ENCODE measurements around the gene GP1BB. TPM values are rescaled to one million over a fixed set of nuclear protein-coding genes. Genes with fewer than 3 reads are reported as not detected.
"Not testable (repeated sequence)": the region's sequence is repeated elsewhere in the genome, so short reads cannot be mapped to it uniquely, and the experiment has no call there.

Gene GP1BB
- total RNA-seq, 3 donors from 2014 or later (not counting 1 experiment from before 2014, with no cell fraction given) = 0.39 to 7.8 (median 4.2) TPM

- Mint-ChIP-seq H3K4me3 (no peak overlapping the region), H3K4me1 (no peaks in the 10 kb centered on the region), H3K27ac (no peak overlapping the region), H3K9me3 (no peaks in the 10 kb centered on the region), H3K36me3 (no peaks in the 10 kb centered on the region), H3K27me3 (ENCODE audit: low read depth in 2 of 2) (peaks cover 0 to 7% of the 10 kb centered on the region in 2 donors)
- Histone ChIP-seq H3K27me3 (ENCODE audit: control insufficient read depth, insufficient read depth, low read length) (no peaks in the 10 kb centered on the region), H3K36me3 (ENCODE audit: control insufficient read depth, insufficient read depth, low read length) (no peaks in the 10 kb centered on the region), H3K27ac (ENCODE audit: low read length) (no peak overlapping the region), H3K9me3 (ENCODE audit: control insufficient read depth, insufficient read depth, low read length) (no peaks in the 10 kb centered on the region), H3K4me3 (ENCODE audit: low read length) (no peak overlapping the region), H3K4me1 (ENCODE audit: control insufficient read depth, insufficient read depth, low read length) (no peaks in the 10 kb centered on the region)
- no peak for TF ChIP-seq CTCF (IDR thresholded peaks at IDR 0.05)
- no peak for ATAC-seq
- intact Hi-C loops (cut with micrococcal nuclease) = no loop called here
- 99% methylated on average over 13 of the region's 13 CpGs for whole genome bisulfite sequencing (ENCODE audit: insufficient coverage)
- DNase-seq = no peak
Observed at GRCh38 chr22:19694696-19695095, 28.6 kb upstream of the GP1BB start.

GRCh38 chr22:19696504-19697276 is 26.6 kb upstream of the GP1BB start:
- no peaks in the 10 kb centered on the region for H3K36me3 Mint-ChIP-seq
- intact Hi-C loops (cut with micrococcal nuclease) = no loop called here
- no peak for ATAC-seq

DNA sequence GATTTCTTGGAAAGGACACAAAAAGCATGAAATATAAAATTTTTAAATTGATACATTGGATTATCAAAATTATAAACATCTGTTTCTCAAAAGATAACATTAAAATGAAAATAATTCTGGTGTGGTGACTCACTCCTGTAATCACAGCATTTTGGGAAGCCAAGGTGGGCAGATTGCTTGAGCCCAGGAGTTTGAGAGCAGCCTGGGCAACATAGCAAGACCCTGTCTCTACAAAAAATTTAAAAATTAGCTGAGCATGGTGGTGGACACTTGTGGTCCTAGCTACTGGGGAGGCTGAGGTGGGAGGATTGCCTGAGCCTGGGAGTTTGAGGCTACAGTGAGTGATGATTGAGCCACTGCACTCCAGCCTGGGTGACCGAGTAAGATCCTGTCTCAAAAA is 25.5 kb upstream of the GP1BB start:
- H3K9me3 ChIP-seq (ENCODE audit: control insufficient read depth, insufficient read depth, low read length); H3K4me1 ChIP-seq (ENCODE audit: control insufficient read depth, insufficient read depth, low read length); intact Hi-C loops (cut with micrococcal nuclease); H3K4me3 Mint-ChIP-seq; DNase-seq; ATAC-seq; H3K27me3 Mint-ChIP-seq (ENCODE audit: low read depth in 2 of 2); H3K27ac Mint-ChIP-seq; H3K4me3 ChIP-seq (ENCODE audit: low read length); H3K36me3 ChIP-seq (ENCODE audit: control insufficient read depth, insufficient read depth, low read length); H3K4me1 Mint-ChIP-seq; H3K27ac ChIP-seq (ENCODE audit: low read length); H3K36me3 Mint-ChIP-seq; H3K27me3 ChIP-seq (ENCODE audit: control insufficient read depth, insufficient read depth, low read length); H3K9me3 Mint-ChIP-seq: not testable (repeated sequence)
- WGBS (ENCODE audit: insufficient coverage) = 95% methylated on average over 1 of the region's 1 CpG

More at GRCh38 chr22:19696504-19697276, 26.6 kb upstream of the GP1BB start:
- Mint-ChIP-seq H3K9me3 (no peaks in the 10 kb centered on the region), H3K4me3 (no peak overlapping the region), H3K27me3 (ENCODE audit: low read depth in 2 of 2) (peaks cover 0 to 3% of the 10 kb centered on the region in 2 donors), H3K27ac (no peak overlapping the region), H3K4me1 (no peaks in the 10 kb centered on the region)
- Histone ChIP-seq H3K4me3 (ENCODE audit: low read length) (no peak overlapping the region), H3K9me3 (ENCODE audit: control insufficient read depth, insufficient read depth, low read length) (no peaks in the 10 kb centered on the region), H3K27me3 (ENCODE audit: control insufficient read depth, insufficient read depth, low read length) (no peaks in the 10 kb centered on the region), H3K27ac (ENCODE audit: low read length) (no peak overlapping the region), H3K4me1 (ENCODE audit: control insufficient read depth, insufficient read depth, low read length) (no peaks in the 10 kb centered on the region), H3K36me3 (ENCODE audit: control insufficient read depth, insufficient read depth, low read length) (no peaks in the 10 kb centered on the region)
- no peak for DNase-seq
- 87% methylated on average over 2 of the region's 2 CpGs for WGBS (ENCODE audit: insufficient coverage)
- no peak for TF ChIP-seq CTCF (IDR thresholded peaks at IDR 0.05)

DNA sequence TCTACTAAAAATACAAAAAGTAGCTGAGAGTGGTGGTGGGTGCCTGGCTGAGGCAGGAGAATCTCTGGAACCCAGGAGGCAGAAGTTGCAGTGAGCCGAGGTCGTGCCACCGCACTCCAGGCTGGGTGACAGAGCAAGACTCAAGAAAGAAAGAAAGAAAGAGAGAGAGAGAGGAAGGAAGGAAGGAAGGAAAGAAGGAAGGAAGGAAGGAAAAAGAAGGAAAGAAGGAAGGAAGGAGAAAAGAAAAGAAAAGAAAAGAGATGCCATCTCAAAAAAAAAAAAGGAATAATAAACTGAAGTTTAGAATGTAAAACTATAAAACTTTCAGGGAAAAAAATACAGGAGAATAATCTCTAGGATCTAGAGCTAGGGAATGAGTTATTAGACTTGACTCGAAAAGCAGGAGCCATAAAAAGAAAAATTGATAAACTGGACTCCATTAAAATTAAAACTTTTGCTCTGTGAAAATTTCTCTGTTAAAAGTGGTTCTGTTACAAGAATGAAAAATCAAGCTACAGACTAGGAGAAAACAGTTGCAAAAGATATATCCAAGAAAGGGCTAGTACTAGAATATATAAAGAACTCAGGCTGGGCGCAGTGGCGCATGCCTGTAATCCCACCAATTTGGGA is 22.4 kb upstream of the GP1BB start:
- Mint-ChIP-seq H3K27me3 (ENCODE audit: low read depth in 2 of 2) (peaks cover 5 to 7% of the 10 kb centered on the region in 2 donors), H3K4me1 (no peaks in the 10 kb centered on the region), H3K36me3 (no peaks in the 10 kb centered on the region), H3K9me3 (no peaks in the 10 kb centered on the region), H3K4me3 (no peak overlapping the region), H3K27ac (no peak overlapping the region)
- Histone ChIP-seq H3K9me3 (ENCODE audit: control insufficient read depth, insufficient read depth, low read length) (no peaks in the 10 kb centered on the region), H3K27ac (ENCODE audit: low read length) (no peak overlapping the region), H3K4me1 (ENCODE audit: control insufficient read depth, insufficient read depth, low read length) (no peaks in the 10 kb centered on the region), H3K36me3 (ENCODE audit: control insufficient read depth, insufficient read depth, low read length) (no peaks in the 10 kb centered on the region), H3K4me3 (ENCODE audit: low read length) (no peak overlapping the region), H3K27me3 (ENCODE audit: control insufficient read depth, insufficient read depth, low read length) (no peaks in the 10 kb centered on the region)
- 94% methylated on average over 6 of the region's 6 CpGs for WGBS (ENCODE audit: insufficient coverage)
- DNase-seq = no peak
- no peak for ATAC-seq
- no peak for TF ChIP-seq CTCF (IDR thresholded peaks at IDR 0.05)
- intact Hi-C loops (cut with micrococcal nuclease) = no loop called here
